Calu3 (cell line): ENCODE results near the gene COPG1. TPM values are rescaled to one million over a fixed set of nuclear protein-coding genes. Genes with fewer than 3 reads are reported as not detected.

Source experiments
- BruUV-seq: library from RNA; stranded (reverse); fragments of 400-500 nt; replicated peaks from 2 replicates; lab custom pipeline; 2021; lab: Mats Ljungman, UMichigan
- CTCF ChIA-PET: fragments of 300-600 bp; sonication (Branson Sonifier 250); formaldehyde crosslinking; loops from one replicate; lab custom pipeline; 2022; ENCODE audit warnings: antibody characterized with exemption; lab: Charles Lee
- DNase-seq: peaks from one replicate; pipeline ENCODE4 v3.0.0; 2022
- H3K27ac Mint-ChIP-seq: one replicate; pipeline ENCODE4 v1.8.0; 2022; ENCODE audit warnings: mixed read lengths; ENCODE audit not compliant: unreplicated experiment
- H3K27me3 Mint-ChIP-seq: one replicate; pipeline ENCODE4 v1.8.0; 2022; ENCODE audit warnings: mixed read lengths; ENCODE audit not compliant: unreplicated experiment
- H3K36me3 Mint-ChIP-seq: one replicate; pipeline ENCODE4 v1.8.0; 2022; ENCODE audit warnings: mild to moderate bottlenecking, moderate library complexity, mixed read lengths; ENCODE audit not compliant: insufficient read depth, unreplicated experiment
- H3K4me1 Mint-ChIP-seq: one replicate; pipeline ENCODE4 v1.8.0; 2022; ENCODE audit warnings: mild to moderate bottlenecking, low read depth, mixed read lengths; ENCODE audit not compliant: unreplicated experiment
- H3K4me3 Mint-ChIP-seq: one replicate; pipeline ENCODE4 v1.8.0; 2022; ENCODE audit warnings: mild to moderate bottlenecking, low read depth, moderate library complexity, mixed read lengths; ENCODE audit not compliant: unreplicated experiment
- H3K9me3 Mint-ChIP-seq: one replicate; pipeline ENCODE4 v1.8.0; 2022; ENCODE audit warnings: low read depth, mixed read lengths; ENCODE audit not compliant: unreplicated experiment
- CTCF ChIP-seq: fragments of 200-600 bp; IDR thresholded peaks from one replicate; pipeline ENCODE4 v1.8.0; 2022; ENCODE audit warnings: antibody characterized with exemption; ENCODE audit not compliant: unreplicated experiment
- intact Hi-C: fragments of 100-400 bp; cut with micrococcal nuclease; formaldehyde crosslinking; loops from one replicate; pipeline ENCODE4 v1.10.0; 2022; ENCODE audit not compliant: unreplicated experiment
- total RNA-seq: library from RNA; stranded (reverse); gene quantifications from 2 replicates; pipeline ENCODE4 v1.2.3, GENCODE V29; 2022

The COPG1 gene
- total RNA-seq, 1 experiment from 2014 or later, result 295 TPM

GRCh38 chr3:129230311-129231019 is 18.9 kb upstream of the COPG1 start:
- BruUV-seq, result no TSS peak
- intact Hi-C loops, result no loop called here
- H3K4me3 Mint-ChIP-seq, result no peak overlapping the region
- no peaks in the 10 kb centered on the region for H3K9me3 Mint-ChIP-seq
- CTCF ChIA-PET, result interaction anchor here (0.6 to 1.4 kb wide), 6 partner anchors 10 to 865 kb away, joined by 3 to 7 read pairs (median 4); no protein-coding TSS in a partner anchor
- peaks cover 4% of the 10 kb centered on the region for H3K36me3 Mint-ChIP-seq
- H3K4me1 Mint-ChIP-seq, result peaks cover 29% of the 10 kb centered on the region
- H3K27me3 Mint-ChIP-seq, result no peaks in the 10 kb centered on the region
- no peak for TF ChIP-seq CTCF
- peak; percentile 48 for DNase-seq
- H3K27ac Mint-ChIP-seq, result no peak overlapping the region

GRCh38 chr3:129231331-129232119 is 17.9 kb upstream of the COPG1 start:
- CTCF ChIA-PET, result interaction anchor here (0.6 to 1.4 kb wide), 5 partner anchors 9 to 864 kb away, joined by 3 to 7 read pairs (median 4); no protein-coding TSS in a partner anchor
- H3K4me1 Mint-ChIP-seq, result peaks cover 25% of the 10 kb centered on the region
- no peak overlapping the region for H3K4me3 Mint-ChIP-seq
- H3K36me3 Mint-ChIP-seq, result peaks cover 4% of the 10 kb centered on the region
- no peaks in the 10 kb centered on the region for H3K9me3 Mint-ChIP-seq
- intact Hi-C loops, result no loop called here
- TF ChIP-seq CTCF, result no peak
- no peak for DNase-seq
- no peak overlapping the region for H3K27ac Mint-ChIP-seq
- H3K27me3 Mint-ChIP-seq, result no peaks in the 10 kb centered on the region
- BruUV-seq, result no TSS peak

- peaks cover 20% of the 10 kb centered on the region for H3K4me1 Mint-ChIP-seq
- intact Hi-C loops, result no loop called here
- CTCF ChIA-PET, result interaction anchor here (0.6 to 1.1 kb wide), 3 partner anchors 12 to 180 kb away, joined by 3 to 6 read pairs (median 5); no protein-coding TSS in a partner anchor
- no peak overlapping the region for H3K27ac Mint-ChIP-seq
- TF ChIP-seq CTCF, result no peak
- DNase-seq, result no peak
- H3K4me3 Mint-ChIP-seq, result no peak overlapping the region
- H3K9me3 Mint-ChIP-seq, result no peaks in the 10 kb centered on the region
- BruUV-seq, result no TSS peak
- H3K27me3 Mint-ChIP-seq, result no peaks in the 10 kb centered on the region
- peaks cover 4% of the 10 kb centered on the region for H3K36me3 Mint-ChIP-seq
Measured at GRCh38 chr3:129233538-129233937, 15.9 kb upstream of the COPG1 start.

GRCh38 chr3:129234441-129234840 is 15.0 kb upstream of the COPG1 start:
- H3K4me3 Mint-ChIP-seq, result no peak overlapping the region
- TF ChIP-seq CTCF, result no peak
- BruUV-seq, result no TSS peak
- H3K9me3 Mint-ChIP-seq, result no peaks in the 10 kb centered on the region
- no peak overlapping the region for H3K27ac Mint-ChIP-seq
- CTCF ChIA-PET, result interaction anchor here (0.6 to 1.1 kb wide), 2 partner anchors 54 to 181 kb away, joined by 3 to 4 read pairs; no protein-coding TSS in a partner anchor
- H3K4me1 Mint-ChIP-seq, result peaks cover 19% of the 10 kb centered on the region
- no peak for DNase-seq
- H3K36me3 Mint-ChIP-seq, result peaks cover 4% of the 10 kb centered on the region
- no peaks in the 10 kb centered on the region for H3K27me3 Mint-ChIP-seq
- intact Hi-C loops, result no loop called here
